Vagina (tissue), 2 donors: ENCODE results near the gene ANKRD39. TPM values are rescaled to one million over a fixed set of nuclear protein-coding genes. Genes with fewer than 3 reads are reported as not detected.
A peak's percentile ranks its signal among the peaks of the same experiment; 100 is the strongest.

Experiments
- DNase-seq, 2 donors: peaks; one replicate each; pipeline ENCODE4 v3.0.0-alpha.2; 2017; ENCODE audit errors: extremely low spot score in 2 of 2
- H3K27ac ChIP-seq: fragments of 200-600 bp; sonication (generic); one replicate; pipeline ENCODE4 v1.5.1; 2019
- H3K27me3 ChIP-seq: fragments of 200-600 bp; sonication (generic); one replicate; pipeline ENCODE4 v1.5.1; 2019
- H3K36me3 ChIP-seq, 2 donors: fragments of 200-600 bp; sonication (generic); one replicate each; pipeline ENCODE4 v1.5.1; 2017 to 2019
- H3K4me1 ChIP-seq: fragments of 200-600 bp; sonication (generic); one replicate; pipeline ENCODE4 v1.5.1; 2019
- H3K4me3 ChIP-seq, 2 donors: fragments of 200-600 bp; sonication (generic); 1 replicate in 1 of 2; 2 replicates in 1 of 2; pipeline ENCODE4 v1.5.1; 2016 to 2019
- H3K9me3 ChIP-seq: fragments of 200-600 bp; sonication (generic); one replicate; pipeline ENCODE4 v1.5.1; 2019
- POLR2A ChIP-seq, 2 donors: fragments of 450-650 bp; IDR thresholded peaks; one replicate each; pipeline ENCODE4 v1.6.1; 2017; ENCODE audit warnings: antibody characterized with exemption in 2 of 2, mild to moderate bottlenecking in 2 of 2, moderate library complexity in 2 of 2
- POLR2AphosphoS5 ChIP-seq, 2 donors: sonication (generic); formaldehyde crosslinking; IDR thresholded peaks; one replicate each; pipeline ENCODE4 v1.9.0; 2017; ENCODE audit warnings: antibody characterized with exemption in 2 of 2, mild to moderate bottlenecking in 2 of 2, low read depth in 1 of 2; ENCODE audit not compliant: insufficient read depth in 1 of 2
- intact Hi-C: fragments of 100-400 bp; cut with DNase I; formaldehyde crosslinking; loops from one replicate; pipeline ENCODE4 v1.15.1; 2023
- total RNA-seq: library from RNA; depleted of rRNA; stranded (reverse); fragments of >200 nt; gene quantifications from one replicate; pipeline ENCODE4 v1.2.3, GENCODE V29; 2016
- TF ChIP-seq, protein P1 (sequence below), 3 experiments: fragments of 450-650 bp in 2 of 3; fragments of 200-600 bp in 1 of 3; sonication (generic) in 1 of 3; IDR thresholded peaks; one replicate each; pipeline ENCODE4 v1.5.1; 2017 to 2019; ENCODE audit warnings: antibody characterized with exemption in 3 of 3, mild to moderate bottlenecking in 2 of 3, moderate library complexity in 2 of 3

Gene ANKRD39
- total RNA-seq, 1 donor from 2014 or later: 20.4 TPM

DNA sequence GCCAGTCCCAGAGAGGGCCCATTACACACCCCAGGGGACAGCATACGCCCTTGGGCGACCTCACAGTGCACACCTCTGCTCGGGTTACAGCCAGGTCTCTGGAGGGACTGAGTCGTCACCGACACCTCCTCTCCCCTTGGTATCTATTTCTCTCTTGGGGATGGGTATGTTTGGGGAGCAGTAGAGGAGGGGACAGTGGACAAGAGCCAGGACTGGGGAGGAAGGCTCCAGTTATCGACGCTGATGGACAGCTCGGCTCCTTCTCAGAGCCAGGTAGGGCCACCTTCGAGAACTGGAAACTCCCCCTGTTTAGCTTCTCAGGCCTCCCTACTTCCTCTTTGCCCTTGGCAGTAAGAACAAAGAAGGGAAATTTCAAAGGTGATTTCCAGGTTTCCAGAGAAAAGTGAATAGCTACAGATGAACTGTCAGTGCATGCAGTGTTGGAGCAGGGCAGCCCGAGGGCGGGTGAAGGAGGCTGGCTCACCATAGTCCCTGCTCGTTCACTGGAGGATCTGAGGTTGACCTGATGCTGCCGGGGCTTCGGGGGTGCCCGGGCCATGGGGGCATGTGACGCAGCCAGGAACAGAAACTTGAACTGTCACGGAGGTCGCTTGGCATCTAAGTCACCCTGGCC lies 16.5 kb upstream of the ANKRD39 start:
- no peaks in the 10 kb centered on the region for H3K27me3 ChIP-seq
- peaks cover 48% of the 10 kb centered on the region for H3K4me1 ChIP-seq
- H3K4me3 ChIP-seq: no peak overlapping the region
- no peaks in the 10 kb centered on the region for H3K9me3 ChIP-seq
- peak overlapping the region; percentile 54 for H3K27ac ChIP-seq
- H3K36me3 ChIP-seq: no peaks in the 10 kb centered on the region
- intact Hi-C loops: no loop called here
- DNase-seq: no peak
- TF ChIP-seq POLR2A (IDR thresholded peaks at IDR 0.05) (no peak), POLR2AphosphoS5 (IDR thresholded peaks at IDR 0.05; ENCODE audit: insufficient read depth in 1 of 2, low read depth in 1 of 2) (no peak)
- TF ChIP-seq, protein P1, sequence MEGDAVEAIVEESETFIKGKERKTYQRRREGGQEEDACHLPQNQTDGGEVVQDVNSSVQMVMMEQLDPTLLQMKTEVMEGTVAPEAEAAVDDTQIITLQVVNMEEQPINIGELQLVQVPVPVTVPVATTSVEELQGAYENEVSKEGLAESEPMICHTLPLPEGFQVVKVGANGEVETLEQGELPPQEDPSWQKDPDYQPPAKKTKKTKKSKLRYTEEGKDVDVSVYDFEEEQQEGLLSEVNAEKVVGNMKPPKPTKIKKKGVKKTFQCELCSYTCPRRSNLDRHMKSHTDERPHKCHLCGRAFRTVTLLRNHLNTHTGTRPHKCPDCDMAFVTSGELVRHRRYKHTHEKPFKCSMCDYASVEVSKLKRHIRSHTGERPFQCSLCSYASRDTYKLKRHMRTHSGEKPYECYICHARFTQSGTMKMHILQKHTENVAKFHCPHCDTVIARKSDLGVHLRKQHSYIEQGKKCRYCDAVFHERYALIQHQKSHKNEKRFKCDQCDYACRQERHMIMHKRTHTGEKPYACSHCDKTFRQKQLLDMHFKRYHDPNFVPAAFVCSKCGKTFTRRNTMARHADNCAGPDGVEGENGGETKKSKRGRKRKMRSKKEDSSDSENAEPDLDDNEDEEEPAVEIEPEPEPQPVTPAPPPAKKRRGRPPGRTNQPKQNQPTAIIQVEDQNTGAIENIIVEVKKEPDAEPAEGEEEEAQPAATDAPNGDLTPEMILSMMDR (IDR thresholded peaks at IDR 0.05): no peak

DNA sequence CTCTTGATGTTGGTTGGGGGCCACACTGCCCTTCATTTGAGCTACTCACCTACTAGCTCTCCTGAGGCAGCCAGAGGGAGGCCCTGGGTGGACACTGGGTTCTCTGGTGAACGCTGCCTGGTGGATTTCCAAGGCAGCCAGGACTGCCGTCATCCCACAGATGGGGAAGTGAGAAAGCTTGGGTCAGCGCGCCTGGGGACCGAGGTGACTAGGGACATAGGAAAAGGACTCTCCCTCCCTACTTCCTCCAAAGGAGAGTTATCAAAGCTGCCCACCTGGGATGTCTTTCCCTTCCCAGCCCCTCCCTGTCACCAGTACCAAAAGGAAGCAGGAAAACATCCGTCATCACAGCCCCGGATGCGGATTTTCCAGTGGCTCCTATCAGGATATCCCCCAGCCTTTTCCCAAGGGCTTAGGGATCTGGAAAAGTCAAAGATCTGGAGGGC lies 15.9 kb upstream of the ANKRD39 start:
- TF ChIP-seq POLR2AphosphoS5 (IDR thresholded peaks at IDR 0.05; ENCODE audit: insufficient read depth in 1 of 2, low read depth in 1 of 2) (no peak), POLR2A (IDR thresholded peaks at IDR 0.05) (no peak)
- TF ChIP-seq, protein P1 (IDR thresholded peaks at IDR 0.05): no peak
- intact Hi-C loops: no loop called here
- H3K4me1 ChIP-seq: peaks cover 48% of the 10 kb centered on the region
- peak overlapping the region; percentile 54 for H3K27ac ChIP-seq
- no peak for DNase-seq
- no peaks in the 10 kb centered on the region for H3K9me3 ChIP-seq
- H3K4me3 ChIP-seq: no peak overlapping the region
- H3K36me3 ChIP-seq: no peaks in the 10 kb centered on the region
- no peaks in the 10 kb centered on the region for H3K27me3 ChIP-seq

DNA sequence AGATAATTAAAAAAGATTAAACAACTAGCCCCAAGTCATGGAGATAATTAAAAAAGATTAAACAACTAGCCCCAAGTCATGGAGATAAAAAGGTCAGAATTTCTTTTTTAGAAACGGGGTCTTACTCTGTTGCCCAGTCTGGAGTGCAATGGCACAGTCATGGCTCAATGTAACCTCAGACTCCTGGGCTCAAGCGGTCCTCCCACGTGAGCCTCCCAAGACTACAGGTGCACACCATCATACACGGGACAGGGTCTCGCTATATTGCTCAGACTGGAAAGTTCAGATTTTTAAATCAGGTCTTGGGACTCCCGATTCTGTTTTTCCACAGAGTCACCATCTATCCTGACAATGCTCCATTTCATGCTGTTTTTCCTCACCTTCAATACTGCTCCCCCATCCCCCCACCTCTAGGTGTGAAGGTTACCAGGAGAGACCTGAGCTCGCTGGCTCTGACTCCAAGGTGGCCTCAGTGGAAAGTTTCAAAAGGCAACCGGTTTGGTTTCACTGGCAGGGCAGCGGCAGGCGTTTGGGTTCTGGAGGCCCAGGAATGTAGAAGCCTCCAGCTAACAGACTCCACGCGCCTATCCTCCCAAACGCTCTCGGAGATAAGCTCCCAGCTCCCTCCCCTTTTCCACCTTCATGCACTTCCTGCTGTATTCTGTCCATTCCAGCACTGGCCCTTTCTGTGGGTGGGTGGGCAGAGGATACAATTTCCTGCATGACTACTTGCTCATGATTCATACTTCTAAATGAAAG lies 15.0 kb upstream of the ANKRD39 start:
- Histone ChIP-seq H3K27ac (no peak overlapping the region), H3K36me3 (no peaks in the 10 kb centered on the region), H3K27me3 (no peaks in the 10 kb centered on the region), H3K4me3 (no peak overlapping the region), H3K4me1 (peaks cover 49% of the 10 kb centered on the region), H3K9me3 (no peaks in the 10 kb centered on the region)
- no peak for DNase-seq
- TF ChIP-seq, protein P1 (IDR thresholded peaks at IDR 0.05): no peak
- TF ChIP-seq POLR2A (IDR thresholded peaks at IDR 0.05) (no peak), POLR2AphosphoS5 (IDR thresholded peaks at IDR 0.05; ENCODE audit: insufficient read depth in 1 of 2, low read depth in 1 of 2) (no peak)
- intact Hi-C loops: no loop called here

DNA sequence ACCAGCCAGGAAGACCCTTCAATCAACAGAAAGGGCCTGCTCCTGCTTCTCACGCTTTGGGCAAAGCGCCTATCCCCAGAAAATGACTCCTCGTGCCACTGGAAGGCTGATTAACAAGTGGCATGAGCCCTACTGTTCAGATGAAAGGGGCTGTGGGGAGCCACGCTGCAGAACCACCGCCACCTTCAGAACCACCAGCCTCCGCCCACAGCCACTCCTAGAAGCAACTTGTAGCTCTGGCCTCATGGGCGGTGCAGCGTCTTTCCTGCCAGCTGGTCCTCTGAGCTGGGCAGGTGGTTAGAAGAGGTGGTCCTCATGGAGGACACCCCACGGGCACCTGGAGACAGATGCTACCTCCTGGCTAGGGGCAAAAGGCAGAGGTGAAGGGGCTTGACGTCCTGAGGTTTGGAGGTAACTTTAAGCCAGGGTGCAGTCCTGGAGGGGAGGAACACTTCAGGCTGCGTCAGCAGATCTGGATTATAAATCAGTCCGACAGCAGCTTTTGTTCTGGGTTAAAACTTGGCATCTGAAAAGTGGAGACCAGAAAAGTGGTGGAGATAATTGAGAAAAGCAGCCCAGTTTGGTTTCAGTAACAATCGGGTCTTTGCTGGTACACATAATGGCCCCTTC lies 12.9 kb upstream of the ANKRD39 start:
- Histone ChIP-seq H3K9me3 (no peaks in the 10 kb centered on the region), H3K4me1 (peaks cover 66% of the 10 kb centered on the region), H3K27me3 (no peaks in the 10 kb centered on the region), H3K4me3 (peak overlapping the region; percentile 78 to 100), H3K27ac (peak overlapping the region; percentile 98), H3K36me3 (peaks cover 0 to 7% of the 10 kb centered on the region in 2 donors)
- no peak for DNase-seq
- intact Hi-C loops: no loop called here
- TF ChIP-seq POLR2AphosphoS5 (IDR thresholded peaks at IDR 0.05; ENCODE audit: insufficient read depth in 1 of 2, low read depth in 1 of 2) (peak; percentile 23 to 60), POLR2A (IDR thresholded peaks at IDR 0.05) (no peak)

DNA sequence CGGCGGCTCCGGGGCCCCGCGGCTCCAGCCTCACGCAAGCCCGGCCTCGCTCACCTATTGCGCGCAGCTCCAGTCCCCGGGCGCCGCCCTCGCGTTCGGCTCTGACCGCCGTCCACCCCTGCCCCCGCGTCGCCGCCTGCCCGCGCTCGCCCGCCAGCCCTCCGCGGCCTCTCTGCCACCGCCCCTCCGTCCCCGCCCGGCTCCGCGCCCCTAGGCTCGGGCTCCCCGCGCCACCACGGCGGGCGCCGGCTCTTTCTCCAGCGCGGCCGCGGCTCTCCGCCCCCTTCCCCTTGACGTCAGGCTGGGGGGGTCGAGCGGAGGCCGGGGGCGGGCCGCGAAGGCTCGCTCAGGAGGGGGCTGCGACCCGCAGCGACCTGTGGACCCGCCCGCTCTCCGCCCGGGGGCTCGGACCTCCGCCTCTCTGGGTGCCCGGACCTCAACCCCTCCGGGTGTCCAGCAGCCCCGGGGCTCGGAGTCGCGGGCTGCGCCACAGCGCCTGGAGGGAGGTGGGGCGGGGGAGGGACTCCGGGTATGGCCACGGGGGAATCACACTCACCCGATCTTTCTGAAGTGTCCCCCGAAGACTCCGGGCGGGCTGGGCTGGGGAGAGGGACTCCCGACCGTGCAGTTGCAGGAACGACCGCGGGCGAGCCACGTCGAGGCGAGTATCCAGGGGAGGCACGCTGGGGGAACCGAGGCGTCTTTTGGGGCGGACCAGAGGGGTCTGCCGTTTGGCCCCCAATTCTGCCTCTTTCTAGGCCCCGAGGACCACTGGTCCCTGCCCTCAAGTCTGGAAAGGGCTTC lies 12.2 kb upstream of the ANKRD39 start, which contains the start of gene SEMA4C:
SEMA4C (minus strand) TSS at position 259 of the 804 bp plus-strand sequence. CDS start 2,194 bp downstream, outside the sequence.
- peak within 1 kb of the TSS; percentile 98 for H3K27ac ChIP-seq
- no peaks in the 10 kb centered on the region for H3K9me3 ChIP-seq
- H3K36me3 ChIP-seq: peaks cover 0 to 14% of the 10 kb centered on the region in 2 donors
- H3K4me3 ChIP-seq: peak within 1 kb of the TSS; percentile 78 to 100
- peak in 1 of 2 donors; percentile 93 for TF ChIP-seq POLR2A (IDR thresholded peaks at IDR 0.05)
- TF ChIP-seq, protein P1 (IDR thresholded peaks at IDR 0.05): no peak
- peak in 1 of 2 donors; percentile 64 for TF ChIP-seq POLR2AphosphoS5 (IDR thresholded peaks at IDR 0.05; ENCODE audit: insufficient read depth in 1 of 2, low read depth in 1 of 2)
- H3K27me3 ChIP-seq: no peaks in the 10 kb centered on the region
- H3K4me1 ChIP-seq: peaks cover 69% of the 10 kb centered on the region
- intact Hi-C loops: loop anchor here (2.0 kb wide), 1 partner anchor 37 kb away; no protein-coding TSS in a partner anchor
- DNase-seq: no peak
